Right atrium auricular region (tissue), 2 donors: ENCODE measurements around the gene MANBA. TPM values are rescaled to one million over a fixed set of nuclear protein-coding genes. Genes with fewer than 3 reads are reported as not detected.

ENCODE experiments used
- DNase-seq: peaks from one replicate; pipeline ENCODE4 v3.0.0-alpha.2; 2019; ENCODE audit warnings: low spot score
- H3K27ac ChIP-seq, 2 donors: fragments of 200-600 bp; sonication (generic); 1 replicate in 1 of 2; 2 replicates in 1 of 2; pipeline ENCODE4 v1.5.1; 2016 to 2019
- H3K27me3 ChIP-seq, 2 donors: fragments of 200-600 bp; sonication (generic); one replicate each; pipeline versions ENCODE4 v1.5.1 to v1.6.0; 2017 to 2019
- H3K36me3 ChIP-seq: fragments of 200-600 bp; sonication (generic); one replicate; pipeline ENCODE4 v1.5.1; 2016
- H3K4me1 ChIP-seq, 2 donors: fragments of 200-600 bp; sonication (generic); one replicate each; pipeline versions ENCODE4 v1.5.1 to v1.6.0; 2017 to 2019
- H3K4me3 ChIP-seq, 2 donors: fragments of 200-600 bp; sonication (generic); 1 replicate in 1 of 2; 2 replicates in 1 of 2; pipeline ENCODE4 v1.5.1; 2017 to 2019; ENCODE audit warnings: mild to moderate bottlenecking in 1 of 2, moderate library complexity in 1 of 2
- H3K9me3 ChIP-seq, 2 donors: fragments of 200-600 bp; sonication (generic); one replicate each; pipeline ENCODE4 v1.5.1; 2019
- total RNA-seq, 2 donors: library from RNA; depleted of rRNA; stranded (reverse); fragments of >200 nt; gene quantifications; one replicate each; pipeline ENCODE4 v1.1.0, GENCODE V29; 2016
- TF ChIP-seq, protein P1 (sequence below), 2 donors: fragments of 200-600 bp; sonication (generic); IDR thresholded peaks; one replicate each; pipeline ENCODE4 v1.5.1; 2019; ENCODE audit warnings: antibody characterized with exemption in 2 of 2

The MANBA gene
- total RNA-seq, 2 donors from 2014 or later: 26.9 to 41.6 TPM

DNA sequence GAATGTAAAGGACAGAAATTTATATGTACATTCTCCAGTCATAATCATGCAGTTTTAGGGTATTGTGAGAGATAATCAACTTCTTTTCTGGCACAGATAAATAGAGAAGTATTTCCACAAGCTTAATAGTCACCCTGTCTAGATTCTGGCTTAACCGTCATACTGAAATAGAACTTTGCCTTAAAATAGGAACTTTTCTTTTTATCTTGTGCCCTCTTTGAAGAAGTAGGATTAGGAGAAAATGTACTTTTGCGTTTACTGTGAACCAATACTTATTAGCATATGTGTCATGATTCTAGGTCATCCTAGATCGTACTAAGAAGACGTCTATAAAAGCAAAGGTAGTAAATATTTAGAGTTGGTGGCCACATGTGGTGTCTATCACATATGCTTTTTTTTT is 164.2 kb downstream of the MANBA start:
- no peak overlapping the region for H3K27ac ChIP-seq
- TF ChIP-seq, protein P1, sequence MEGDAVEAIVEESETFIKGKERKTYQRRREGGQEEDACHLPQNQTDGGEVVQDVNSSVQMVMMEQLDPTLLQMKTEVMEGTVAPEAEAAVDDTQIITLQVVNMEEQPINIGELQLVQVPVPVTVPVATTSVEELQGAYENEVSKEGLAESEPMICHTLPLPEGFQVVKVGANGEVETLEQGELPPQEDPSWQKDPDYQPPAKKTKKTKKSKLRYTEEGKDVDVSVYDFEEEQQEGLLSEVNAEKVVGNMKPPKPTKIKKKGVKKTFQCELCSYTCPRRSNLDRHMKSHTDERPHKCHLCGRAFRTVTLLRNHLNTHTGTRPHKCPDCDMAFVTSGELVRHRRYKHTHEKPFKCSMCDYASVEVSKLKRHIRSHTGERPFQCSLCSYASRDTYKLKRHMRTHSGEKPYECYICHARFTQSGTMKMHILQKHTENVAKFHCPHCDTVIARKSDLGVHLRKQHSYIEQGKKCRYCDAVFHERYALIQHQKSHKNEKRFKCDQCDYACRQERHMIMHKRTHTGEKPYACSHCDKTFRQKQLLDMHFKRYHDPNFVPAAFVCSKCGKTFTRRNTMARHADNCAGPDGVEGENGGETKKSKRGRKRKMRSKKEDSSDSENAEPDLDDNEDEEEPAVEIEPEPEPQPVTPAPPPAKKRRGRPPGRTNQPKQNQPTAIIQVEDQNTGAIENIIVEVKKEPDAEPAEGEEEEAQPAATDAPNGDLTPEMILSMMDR (IDR thresholded peaks at IDR 0.05): no peak
- H3K27me3 ChIP-seq: no peaks in the 10 kb centered on the region
- DNase-seq: no peak
- peaks cover 0 to 4% of the 10 kb centered on the region in 2 donors for H3K9me3 ChIP-seq
- H3K36me3 ChIP-seq: peaks cover 47% of the 10 kb centered on the region
- no peak overlapping the region for H3K4me3 ChIP-seq
- peaks cover 0 to 9% of the 10 kb centered on the region in 2 donors for H3K4me1 ChIP-seq

DNA sequence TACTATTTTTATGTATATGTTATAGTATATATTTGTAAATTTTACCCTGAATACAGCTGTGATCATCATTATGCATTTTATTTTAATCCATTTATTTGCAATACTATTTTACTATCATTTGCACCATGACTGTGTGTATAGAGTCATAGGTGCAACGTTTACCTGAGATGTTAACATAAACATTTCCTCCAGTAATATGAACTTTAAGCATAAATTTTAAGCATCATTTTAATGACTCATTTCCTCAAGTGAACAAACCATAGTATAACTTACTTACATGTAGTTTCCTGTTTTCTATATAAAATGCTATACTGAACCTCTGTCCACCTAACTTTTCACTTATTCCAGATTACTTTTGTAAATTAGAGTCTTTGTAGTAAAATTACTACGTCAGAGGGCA is 166.8 kb downstream of the MANBA start:
- TF ChIP-seq, protein P1 (IDR thresholded peaks at IDR 0.05): no peak
- Histone ChIP-seq H3K4me3 (no peak overlapping the region), H3K4me1 (peaks cover 0 to 9% of the 10 kb centered on the region in 2 donors), H3K9me3 (peaks cover 0 to 11% of the 10 kb centered on the region in 2 donors), H3K36me3 (peaks cover 43% of the 10 kb centered on the region), H3K27me3 (no peaks in the 10 kb centered on the region), H3K27ac (no peak overlapping the region)
- DNase-seq: no peak

DNA sequence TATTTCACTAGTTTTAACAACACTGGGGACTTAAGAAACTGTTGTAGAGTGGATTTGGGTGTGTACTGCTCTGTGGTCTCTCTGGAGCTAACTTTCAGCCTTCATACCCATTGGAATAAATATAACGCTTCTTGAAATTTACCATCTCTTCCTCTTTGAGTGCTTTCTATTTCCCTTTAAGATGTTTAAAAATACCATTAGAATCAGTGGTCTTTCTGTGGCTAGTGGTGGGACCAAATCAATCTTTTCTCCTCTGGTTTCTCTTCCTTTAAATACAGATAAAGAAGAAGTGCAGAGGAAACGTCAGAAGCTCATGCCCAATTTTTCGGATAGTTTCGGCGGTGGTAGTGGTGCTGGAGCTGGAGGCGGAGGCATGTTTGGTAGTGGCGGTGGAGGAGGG is 167.6 kb downstream of the MANBA start:
- Histone ChIP-seq H3K4me3 (no peak overlapping the region), H3K4me1 (peaks cover 0 to 9% of the 10 kb centered on the region in 2 donors), H3K27me3 (no peaks in the 10 kb centered on the region), H3K36me3 (peaks cover 41% of the 10 kb centered on the region), H3K27ac (no peak overlapping the region), H3K9me3 (peaks cover 0 to 11% of the 10 kb centered on the region in 2 donors)
- no peak for DNase-seq
- TF ChIP-seq, protein P1 (IDR thresholded peaks at IDR 0.05): no peak

DNA sequence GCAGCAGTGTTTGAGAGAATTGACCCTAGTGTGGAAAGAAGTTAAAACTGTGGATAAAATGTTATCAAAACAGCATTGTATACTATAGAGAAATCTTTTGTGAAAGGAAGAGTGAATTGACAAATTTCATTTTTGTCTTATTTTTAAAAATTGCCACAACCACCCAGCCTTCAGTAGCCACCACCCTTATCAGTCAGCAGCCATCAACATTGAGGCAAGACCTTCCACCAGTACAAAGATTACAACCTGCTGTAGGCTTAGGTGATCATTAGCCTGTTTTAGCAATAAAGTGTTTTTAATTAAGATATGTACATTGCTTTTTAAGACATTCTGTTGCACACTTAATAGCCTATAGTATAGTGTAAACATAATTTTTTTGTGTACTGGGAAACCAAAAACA is 168.5 kb downstream of the MANBA start:
- H3K4me1 ChIP-seq: peaks cover 0 to 5% of the 10 kb centered on the region in 2 donors
- H3K27ac ChIP-seq: no peak overlapping the region
- H3K9me3 ChIP-seq: peaks cover 0 to 11% of the 10 kb centered on the region in 2 donors
- H3K36me3 ChIP-seq: peaks cover 44% of the 10 kb centered on the region
- DNase-seq: no peak
- TF ChIP-seq, protein P1 (IDR thresholded peaks at IDR 0.05): no peak
- H3K27me3 ChIP-seq: no peaks in the 10 kb centered on the region
- no peak overlapping the region for H3K4me3 ChIP-seq

DNA sequence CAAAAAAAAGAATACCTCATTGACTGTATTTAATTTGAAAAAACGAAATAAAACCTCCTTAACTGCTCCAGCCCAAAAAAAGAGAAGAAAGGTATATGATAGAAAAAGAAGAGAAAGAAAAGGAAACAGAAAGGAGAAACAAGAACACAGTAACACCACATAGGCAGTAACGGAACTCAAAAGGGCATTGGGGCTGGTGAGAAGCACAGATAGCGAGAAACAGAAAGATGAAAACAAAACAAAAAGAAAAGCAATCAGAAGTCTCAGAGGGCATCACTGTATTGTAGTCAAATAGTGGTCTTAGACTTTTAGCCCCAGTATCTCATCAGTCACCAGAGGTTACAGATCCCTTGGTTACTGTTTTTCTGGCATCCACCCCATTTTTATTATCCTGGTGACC is 171.0 kb downstream of the MANBA start:
- TF ChIP-seq, protein P1 (IDR thresholded peaks at IDR 0.05): no peak
- Histone ChIP-seq H3K27me3 (no peaks in the 10 kb centered on the region), H3K27ac (no peak overlapping the region), H3K4me1 (no peaks in the 10 kb centered on the region), H3K36me3 (peaks cover 42% of the 10 kb centered on the region), H3K9me3 (peaks cover 0 to 11% of the 10 kb centered on the region in 2 donors), H3K4me3 (no peak overlapping the region)
- no peak for DNase-seq

DNA sequence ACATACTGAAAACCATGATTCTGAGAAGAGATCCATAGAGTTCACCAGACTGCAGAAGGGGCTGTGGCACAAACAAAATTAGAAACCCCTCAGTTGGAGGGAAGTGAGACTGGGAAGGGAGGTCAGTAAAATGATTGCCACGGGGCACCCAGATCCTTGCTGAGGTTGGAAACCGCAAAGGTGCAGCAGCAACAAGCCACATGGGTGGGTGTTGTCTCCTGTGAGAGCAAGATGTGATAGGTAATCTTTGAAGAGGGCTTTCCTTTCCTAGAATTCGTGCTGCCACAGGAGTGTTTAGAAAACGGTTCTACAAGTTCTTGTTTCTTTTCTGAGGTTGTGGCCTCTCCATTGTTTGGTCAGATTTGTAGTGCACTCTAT is 174.1 kb downstream of the MANBA start:
- DNase-seq: no peak
- TF ChIP-seq, protein P1 (IDR thresholded peaks at IDR 0.05): no peak
- Histone ChIP-seq H3K4me3 (no peak overlapping the region), H3K27me3 (no peaks in the 10 kb centered on the region), H3K9me3 (peaks cover 0 to 8% of the 10 kb centered on the region in 2 donors), H3K36me3 (peaks cover 50% of the 10 kb centered on the region), H3K4me1 (no peaks in the 10 kb centered on the region), H3K27ac (no peak overlapping the region)
